Upper lobe of right lung (tissue), 1 donor: Measurements from ENCODE around the gene RABGGTA. TPM values are rescaled to one million over a fixed set of nuclear protein-coding genes. Genes with fewer than 3 reads are reported as not detected.
A peak's percentile ranks its signal among the peaks of the same experiment; 100 is the strongest.

Source experiments
- ATAC-seq: fragments of 200-7000 bp; cut with Tn5 transposase; one replicate; pipeline ENCODE4 v1.9.1; 2020; ENCODE audit warnings: mild to moderate bottlenecking, moderate library complexity
- DNase-seq: peaks from one replicate; pipeline ENCODE4 v3.0.0-alpha.2; 2020
- H3K27ac ChIP-seq: fragments of 200-600 bp; one replicate; pipeline ENCODE4 v1.8.0; 2022
- H3K27me3 ChIP-seq: fragments of 200-600 bp; one replicate; pipeline ENCODE4 v1.8.0; 2022; ENCODE audit warnings: mild to moderate bottlenecking
- H3K36me3 ChIP-seq: fragments of 200-600 bp; one replicate; pipeline ENCODE4 v1.8.0; 2022
- H3K4me1 ChIP-seq: fragments of 200-600 bp; one replicate; pipeline ENCODE4 v1.8.0; 2022
- H3K4me3 ChIP-seq: fragments of 200-600 bp; one replicate; pipeline ENCODE4 v1.8.0; 2022; ENCODE audit warnings: mild to moderate bottlenecking
- H3K9me3 ChIP-seq: fragments of 200-600 bp; one replicate; pipeline ENCODE4 v1.8.0; 2022
- CTCF ChIP-seq: fragments of 200-600 bp; IDR thresholded peaks from one replicate; pipeline ENCODE4 v1.8.0; 2022; ENCODE audit warnings: antibody characterized with exemption
- intact Hi-C: fragments of 100-400 bp; cut with DNase I; formaldehyde crosslinking; loops from one replicate; pipeline ENCODE4 v1.11.0; 2022
- total RNA-seq: library from RNA; stranded (reverse); fragmentation: NEBNext Ultra II Directional; extraction: Animal tissue kit (Norgen Biotek cat#: 25700); gene quantifications from one replicate; pipeline ENCODE4 v1.2.1, GENCODE V29; 2021
- donor health status: DM: no; HTN: yes; CAD: no; lungs with severe emphysema.

The RABGGTA gene
- total RNA-seq, 1 donor from 2014 or later = 50.3 TPM

- Histone ChIP-seq H3K4me1 (peaks cover 38% of the 10 kb centered on the region), H3K27me3 (no peaks in the 10 kb centered on the region), H3K4me3 (no peak within 1 kb of the TSS), H3K27ac (no peak within 1 kb of the TSS), H3K9me3 (no peaks in the 10 kb centered on the region), H3K36me3 (peaks cover 46% of the 10 kb centered on the region)
- TF ChIP-seq CTCF = peak; percentile 95
- intact Hi-C loops = no loop called here
- ATAC-seq (peak; percentile 63), DNase-seq (no peak)
These were observed 36.4 kb upstream of the RABGGTA start, which contains the start of gene CIDEB for GRCh38 chr14:24307575-24308341. CIDEB (minus strand) TSS chr14:24307977; CDS start chr14:24307858, 119 bp downstream.

GRCh38 chr14:24307156-24307574 is 35.8 kb upstream of the RABGGTA start:
- peaks cover 52% of the 10 kb centered on the region for H3K36me3 ChIP-seq
- no peaks in the 10 kb centered on the region for H3K9me3 ChIP-seq
- peaks cover 32% of the 10 kb centered on the region for H3K4me1 ChIP-seq
- no peak for TF ChIP-seq CTCF
- no peak overlapping the region for H3K4me3 ChIP-seq
- ATAC-seq = no peak
- no peak overlapping the region for H3K27ac ChIP-seq
- no peak for DNase-seq
- H3K27me3 ChIP-seq = no peaks in the 10 kb centered on the region
- intact Hi-C loops = no loop called here

GRCh38 chr14:24304019-24304387 is 32.6 kb upstream of the RABGGTA start:
- DNase-seq (no peak), ATAC-seq (no peak)
- Histone ChIP-seq H3K4me1 (peaks cover 15% of the 10 kb centered on the region), H3K27me3 (no peaks in the 10 kb centered on the region), H3K9me3 (no peaks in the 10 kb centered on the region), H3K4me3 (no peak overlapping the region), H3K36me3 (peaks cover 57% of the 10 kb centered on the region), H3K27ac (no peak overlapping the region)
- intact Hi-C loops = no loop called here
- TF ChIP-seq CTCF = no peak

GRCh38 chr14:24300326-24300980 is 29.1 kb upstream of the RABGGTA start:
- peaks cover 32% of the 10 kb centered on the region for H3K4me1 ChIP-seq
- no peaks in the 10 kb centered on the region for H3K27me3 ChIP-seq
- DNase-seq (no peak), ATAC-seq (no peak)
- H3K9me3 ChIP-seq = no peaks in the 10 kb centered on the region
- intact Hi-C loops = no loop called here
- no peak for TF ChIP-seq CTCF
- H3K36me3 ChIP-seq = peaks cover 47% of the 10 kb centered on the region
- peak overlapping the region; percentile 73 for H3K4me3 ChIP-seq
- peak overlapping the region; percentile 89 for H3K27ac ChIP-seq

GRCh38 chr14:24299255-24300191 is 28.1 kb upstream of the RABGGTA start, which contains the start of the genes DHRS1 and NOP9:
DHRS1 (minus strand) TSS chr14:24299780; CDS start chr14:24299106, 674 bp downstream.
NOP9 (plus strand) TSS chr14:24299850; CDS start chr14:24299955, 105 bp downstream.
- Histone ChIP-seq H3K4me1 (peaks cover 32% of the 10 kb centered on the region), H3K27me3 (no peaks in the 10 kb centered on the region), H3K4me3 (peak within 1 kb of the TSS; percentile 73), H3K27ac (peak within 1 kb of the TSS; percentile 89), H3K36me3 (peaks cover 46% of the 10 kb centered on the region), H3K9me3 (no peaks in the 10 kb centered on the region)
- DNase-seq = peak; percentile 95
- peak; percentile 94 for ATAC-seq
- TF ChIP-seq CTCF = no peak
- intact Hi-C loops = no loop called here
